K562 (cell line): ENCODE measurements around the gene CNTN4. TPM values are rescaled to one million over a fixed set of nuclear protein-coding genes. Genes with fewer than 3 reads are reported as not detected.

ENCODE experiments used
- CBX3 ChIP-seq, 2 experiments: IDR thresholded peaks; 1 replicate in 1 of 2; 2 replicates in 1 of 2; pipeline ENCODE4 v1.6.1; 2012; ENCODE audit warnings: inconsistent platforms in 2 of 2, low read length in 2 of 2, borderline replicate concordance in 1 of 2, control low read depth in 1 of 2
- L3MBTL2 ChIP-seq: fragments of 450-650 bp; IDR thresholded peaks from 2 replicates; pipeline ENCODE4 v1.6.1; 2016; ENCODE audit warnings: mild to moderate bottlenecking, moderate library complexity
- LEF1 ChIP-seq: fragments of 450-650 bp; IDR thresholded peaks from 2 replicates; pipeline ENCODE4 v1.6.1; 2016; ENCODE audit warnings: mild to moderate bottlenecking
- MYNN ChIP-seq, 2 experiments: sonication (generic); formaldehyde crosslinking in 1 of 2; IDR thresholded peaks; 2 replicates each; pipeline versions ENCODE4 v1.5.0 to v1.6.1; 2016 to 2020; ENCODE audit warnings: antibody characterized with exemption in 1 of 2, missing genetic modification reagents in 1 of 2
- POLR2AphosphoS2 ChIP-seq: IDR thresholded peaks from 2 replicates; pipeline ENCODE4 v1.6.1; 2012; ENCODE audit warnings: low read length, improper control_type of control experiment
- RCOR1 ChIP-seq, 2 experiments: IDR thresholded peaks; 2 replicates each; pipeline ENCODE4 v1.6.1; 2012; ENCODE audit warnings: low read depth in 2 of 2, low read length in 2 of 2, borderline replicate concordance in 1 of 2, improper control_type of control experiment in 1 of 2
- SUPT5H ChIP-seq: fragments of 450-650 bp; IDR thresholded peaks from 2 replicates; pipeline ENCODE4 v1.6.1; 2016
- ZBTB11 ChIP-seq, 3 experiments: fragments of 200-800 bp in 1 of 3; fragments of 250-450 bp in 1 of 3; fragments of 450-650 bp in 1 of 3; sonication (Bioruptor Pico) in 1 of 3; sonication (Bioruptor generic) in 1 of 3; formaldehyde crosslinking in 1 of 3; IDR thresholded peaks; 2 replicates each; pipeline versions ENCODE4 v1.6.1 to v1.8.0; 2016 to 2022; ENCODE audit warnings: mild to moderate bottlenecking in 2 of 3, missing genetic modification characterization in 2 of 3, missing compliant biosample characterization in 1 of 3, moderate library complexity in 1 of 3
- ZNF140 ChIP-seq: fragments of 250-450 bp; sonication (Bioruptor Pico); IDR thresholded peaks from 2 replicates; pipeline ENCODE4 v1.8.0; 2021; ENCODE audit warnings: moderate library complexity, mild to moderate bottlenecking, inconsistent platforms
- ZNF3 ChIP-seq: fragments of 250-450 bp; sonication (Bioruptor Pico); IDR thresholded peaks from 2 replicates; pipeline ENCODE4 v1.5.0; 2021; ENCODE audit warnings: mild to moderate bottlenecking, moderate library complexity
- ZNF717 ChIP-seq: fragments of 250-450 bp; sonication (Bioruptor Pico); IDR thresholded peaks from 2 replicates; pipeline ENCODE4 v1.5.0; 2021
- polyA plus RNA-seq, 8 experiments: library from polyadenylated mRNA; depleted of rRNA in 4 of 8; stranded (reverse) in 5 of 8; unstranded in 3 of 8; fragments of >200 nt; fragmentation: Nextera tagmentation in 2 of 8; fragmentation: Illumina TruSeq in 1 of 8; extraction: Ambion mirVana in 2 of 8; extraction: Trizol in 1 of 8; gene quantifications; 2 replicates each; pipeline versions ENCODE4 v1.2.1 to v1.2.3, GENCODE V29; 2011 to 2014; ENCODE audit warnings: inconsistent platforms in 1 of 8, missing spikeins in 1 of 8
- total RNA-seq, 7 experiments: library from RNA; depleted of rRNA in 6 of 7; stranded (reverse); fragments of >200 nt in 6 of 7; fragmentation: Illumina TruSeq in 2 of 7; extraction: Trizol in 2 of 7; gene quantifications; 2 replicates each; pipeline versions ENCODE4 v1.2.1 to v1.2.3, GENCODE V29; 2011 to 2021; ENCODE audit warnings: low replicate concordance in 1 of 7

CNTN4 gene
- total and polyA plus RNA-seq, 9 of the 15 experiments (the other 6 are each of a cell fraction or from before 2014, with no cell fraction given): not detected

- TF ChIP-seq ZBTB11 (CRISPR knock-in tag; IDR thresholded peaks at IDR 0.05) (no peak), SUPT5H (no peak), CBX3 (IDR thresholded peaks at IDR 0.05; ENCODE audit: borderline replicate concordance in 1 of 2, low read length in 2 of 2) (no peak), POLR2AphosphoS2 (no peak), ZNF3 (CRISPR knock-in tag) (no peak), ZNF140 (no peak), MYNN (IDR thresholded peaks at IDR 0.05) (no peak), MYNN (CRISPR knock-in tag; IDR thresholded peaks at IDR 0.05) (no peak), LEF1 (no peak), RCOR1 (IDR thresholded peaks at IDR 0.05; ENCODE audit: borderline replicate concordance in 1 of 2, low read depth in 2 of 2, low read length in 2 of 2) (no peak), ZNF717 (CRISPR knock-in tag) (no peak), L3MBTL2 (no peak)
- TF ChIP-seq, all 486 proteins: peak for 0
These were observed 562.4 kb downstream of the CNTN4 start (continued) for GRCh38 chr3:2661078-2661477.
